Measurements from ENCODE around the gene PADI2. TPM values are rescaled to one million over a fixed set of nuclear protein-coding genes. Genes with fewer than 3 reads are reported as not detected.

PADI2 gene
- total RNA-seq, 4 donors from 2014 or later, result 0.29 to 2.8 (median 0.67) TPM

DNA sequence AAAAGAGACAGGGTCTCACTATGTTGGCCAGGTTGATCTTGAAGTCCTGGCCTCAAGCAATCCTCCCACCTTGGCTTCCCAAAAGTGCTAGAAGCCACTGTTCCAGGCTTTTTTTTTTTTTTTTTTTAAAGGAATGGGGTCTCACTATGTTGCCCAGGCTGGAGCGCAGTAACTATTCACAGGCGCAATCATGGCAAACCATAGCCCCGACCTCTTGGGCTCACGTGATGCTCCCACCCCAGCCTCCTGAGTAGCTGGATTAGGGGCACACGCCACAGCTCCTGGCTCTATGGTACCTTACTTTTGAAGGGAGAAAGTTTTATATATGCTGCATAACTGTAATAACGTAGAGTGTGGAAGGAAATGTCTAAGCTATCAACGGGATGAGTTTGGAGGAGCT is 101.8 kb downstream of the PADI2 start:
- TF ChIP-seq POLR2A (IDR thresholded peaks at IDR 0.05), result no peak
- TF ChIP-seq, protein P1, sequence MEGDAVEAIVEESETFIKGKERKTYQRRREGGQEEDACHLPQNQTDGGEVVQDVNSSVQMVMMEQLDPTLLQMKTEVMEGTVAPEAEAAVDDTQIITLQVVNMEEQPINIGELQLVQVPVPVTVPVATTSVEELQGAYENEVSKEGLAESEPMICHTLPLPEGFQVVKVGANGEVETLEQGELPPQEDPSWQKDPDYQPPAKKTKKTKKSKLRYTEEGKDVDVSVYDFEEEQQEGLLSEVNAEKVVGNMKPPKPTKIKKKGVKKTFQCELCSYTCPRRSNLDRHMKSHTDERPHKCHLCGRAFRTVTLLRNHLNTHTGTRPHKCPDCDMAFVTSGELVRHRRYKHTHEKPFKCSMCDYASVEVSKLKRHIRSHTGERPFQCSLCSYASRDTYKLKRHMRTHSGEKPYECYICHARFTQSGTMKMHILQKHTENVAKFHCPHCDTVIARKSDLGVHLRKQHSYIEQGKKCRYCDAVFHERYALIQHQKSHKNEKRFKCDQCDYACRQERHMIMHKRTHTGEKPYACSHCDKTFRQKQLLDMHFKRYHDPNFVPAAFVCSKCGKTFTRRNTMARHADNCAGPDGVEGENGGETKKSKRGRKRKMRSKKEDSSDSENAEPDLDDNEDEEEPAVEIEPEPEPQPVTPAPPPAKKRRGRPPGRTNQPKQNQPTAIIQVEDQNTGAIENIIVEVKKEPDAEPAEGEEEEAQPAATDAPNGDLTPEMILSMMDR (IDR thresholded peaks at IDR 0.05), result no peak

More for the DNA sequence above, 101.8 kb downstream of the PADI2 start:
- intact Hi-C loops (cut with DNase I; ENCODE audit: low total_unique reads), result no loop called here
- peaks cover 0 to under 1% of the 10 kb centered on the region in 2 donors for H3K4me1 ChIP-seq
- no peaks in the 10 kb centered on the region for H3K36me3 ChIP-seq
- H3K9me3 ChIP-seq, result no peaks in the 10 kb centered on the region
- no peak overlapping the region for H3K27ac ChIP-seq
- DNase-seq, result no peak
- no peak overlapping the region for H3K4me3 ChIP-seq
- no peaks in the 10 kb centered on the region for H3K27me3 ChIP-seq

Other genes starting within 250 kb of the PADI2 start
- 1,000 to 10,000 TPM in 1 of 4 donors, under 1 TPM in 3; under 0.01 to 2,125 (median under 0.01) TPM for gene RNU1-2, start 223.5 kb downstream of the PADI2 start, total RNA-seq
- gene CROCC, start 197.5 kb downstream of the PADI2 start, total RNA-seq, result 10 to 100 TPM; 10.2 to 73.5 (median 32.9) TPM
- 10 to 100 TPM; 22.3 to 70.3 (median 44.6) TPM for gene MFAP2, start 138.8 kb downstream of the PADI2 start, total RNA-seq
- gene ATP13A2, start 107.5 kb downstream of the PADI2 start, total RNA-seq, result 10 to 100 TPM in 3 of 4 donors, 1 to 10 TPM in 1; 8.5 to 31.4 (median 19.7) TPM
- 100 to 1,000 TPM in 1 of 4 donors, 10 to 100 TPM in 3; 53.0 to 152 (median 74.7) TPM for gene SDHB, start 65.4 kb downstream of the PADI2 start, total RNA-seq
- gene PADI1, start 85.7 kb upstream of the PADI2 start, total RNA-seq, result under 1 TPM in 1 of 4 donors, not detected in 3; 0.14 TPM
- gene PADI3, start 129.6 kb upstream of the PADI2 start, total RNA-seq, result not detected
- gene PADI4, start 188.7 kb upstream of the PADI2 start, total RNA-seq, result 1 to 10 TPM in 1 of 4 donors, not detected in 3; 1.2 TPM

Measured in uterus (tissue), 4 donors.